ENCODE measurements around the gene ZNF442.
"Not testable (repeated sequence)": the region's sequence is repeated elsewhere in the genome, so short reads cannot be mapped to it uniquely, and the experiment has no call there.

Gene ZNF442

GRCh38 chr19:12365236-12366162, at the start of gene ZNF442:
Gene ZNF442, minus strand, starts transcription at chr19:12365683. Its CDS starts 2,052 bp downstream, at chr19:12363631.
- Histone ChIP-seq H3K27ac (ENCODE audit: low read depth, low read length) (peak within 1 kb of the TSS; percentile 82), H3K9me3 (ENCODE audit: low read length) (no peaks in the 10 kb centered on the region), H3K27me3 (ENCODE audit: control insufficient read depth in 1 of 2, insufficient read depth in 2 of 2, low read length in 2 of 2) (no peaks in the 10 kb centered on the region), H3K36me3 (ENCODE audit: insufficient read depth, low read length) (no peaks in the 10 kb centered on the region), H3K4me1 (ENCODE audit: insufficient read depth, low read length) (peaks cover 10% of the 10 kb centered on the region), H3K9ac (ENCODE audit: low read length) (peak within 1 kb of the TSS; percentile 60), H3K4me3 (ENCODE audit: low read depth in 1 of 2, low read length in 2 of 2) (peak within 1 kb of the TSS; percentile 82 to 88)

DNA sequence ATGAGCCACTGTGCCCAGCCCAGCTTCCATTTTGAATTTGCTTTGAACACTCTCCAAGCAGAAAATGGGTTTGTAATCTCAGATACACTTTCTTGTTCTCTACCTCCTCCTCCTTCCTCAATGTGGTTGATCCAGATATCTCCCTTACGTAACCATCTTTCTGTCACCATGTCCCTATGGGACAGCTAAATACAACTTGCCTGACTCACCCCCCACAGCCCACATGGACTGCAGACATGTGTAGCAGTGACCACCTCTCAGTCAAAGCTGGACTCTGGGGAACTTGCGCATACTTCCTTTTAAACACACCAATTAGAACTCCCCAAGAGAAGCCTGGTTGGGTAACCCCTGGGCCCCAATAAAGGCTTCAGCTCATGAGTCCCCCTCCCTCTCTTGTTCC, 46.4 kb upstream of the ZNF442 start:
- Histone ChIP-seq H3K36me3 (ENCODE audit: insufficient read depth, low read length) (no peaks in the 10 kb centered on the region), H3K9ac (ENCODE audit: low read length) (no peak overlapping the region), H3K4me1 (ENCODE audit: insufficient read depth, low read length) (no peaks in the 10 kb centered on the region), H3K4me3 (ENCODE audit: low read depth in 1 of 2, low read length in 2 of 2) (no peak overlapping the region), H3K27me3 (ENCODE audit: control insufficient read depth in 1 of 2, insufficient read depth in 2 of 2, low read length in 2 of 2) (no peaks in the 10 kb centered on the region), H3K27ac (ENCODE audit: low read depth, low read length) (no peak overlapping the region), H3K9me3 (ENCODE audit: low read length) (no peaks in the 10 kb centered on the region)

DNA sequence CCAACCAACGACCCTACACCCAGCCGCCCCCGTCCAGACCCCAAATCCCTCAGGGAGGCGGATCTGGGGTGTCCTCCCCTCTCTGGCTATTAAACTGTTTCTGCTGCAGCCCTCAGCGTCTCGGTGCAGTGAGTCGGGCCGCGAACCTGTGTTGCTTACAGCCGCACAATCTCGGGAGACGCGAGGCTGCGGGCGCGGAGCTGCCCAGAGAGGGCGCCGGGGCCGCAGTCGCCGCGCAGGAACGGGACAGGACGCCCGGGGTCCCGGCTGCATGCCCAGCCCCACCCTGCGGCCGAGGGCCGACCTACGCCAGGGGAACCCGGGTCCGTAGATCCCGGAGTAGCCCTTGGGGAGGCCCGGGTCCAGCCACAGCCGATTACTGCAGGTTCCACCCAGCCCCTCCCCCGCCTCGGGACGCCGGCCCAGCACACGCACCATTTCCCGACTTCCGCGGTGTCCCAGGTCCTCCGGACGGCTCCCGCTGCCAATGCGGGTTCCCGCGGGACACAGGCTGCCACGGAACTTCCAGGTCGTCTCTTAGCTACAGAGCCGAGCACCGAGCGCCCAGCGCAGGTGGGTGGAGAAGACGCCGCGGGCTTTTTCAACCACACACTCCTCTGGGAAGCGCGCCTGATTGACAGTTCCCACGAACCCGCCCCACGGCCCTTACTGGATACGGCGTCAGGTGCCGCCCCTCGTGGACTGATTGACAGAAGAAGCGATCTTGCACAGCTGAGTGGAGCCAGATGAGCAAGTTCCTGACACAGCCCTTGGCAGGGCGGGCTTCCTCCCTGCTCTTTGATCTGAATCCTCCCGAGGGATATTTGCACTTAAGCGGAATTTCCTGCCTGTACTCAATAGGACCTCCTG, 35.4 kb upstream of the ZNF442 start, which contains the start of gene ZNF799:
TSS of gene ZNF799 (minus strand) at position 639 of the 870 bp plus-strand sequence. CDS start at position 438, 201 bp downstream.
- Histone ChIP-seq H3K27ac (ENCODE audit: low read depth, low read length) (peak within 1 kb of the TSS; percentile 82), H3K9me3 (ENCODE audit: low read length) (no peaks in the 10 kb centered on the region), H3K9ac (ENCODE audit: low read length) (peak within 1 kb of the TSS; percentile 39), H3K27me3 (ENCODE audit: control insufficient read depth in 1 of 2, insufficient read depth in 2 of 2, low read length in 2 of 2) (no peaks in the 10 kb centered on the region), H3K4me3 (ENCODE audit: low read depth in 1 of 2, low read length in 2 of 2) (peak within 1 kb of the TSS; percentile 76 to 79), H3K4me1 (ENCODE audit: insufficient read depth, low read length) (no peaks in the 10 kb centered on the region), H3K36me3 (ENCODE audit: insufficient read depth, low read length) (no peaks in the 10 kb centered on the region)

DNA sequence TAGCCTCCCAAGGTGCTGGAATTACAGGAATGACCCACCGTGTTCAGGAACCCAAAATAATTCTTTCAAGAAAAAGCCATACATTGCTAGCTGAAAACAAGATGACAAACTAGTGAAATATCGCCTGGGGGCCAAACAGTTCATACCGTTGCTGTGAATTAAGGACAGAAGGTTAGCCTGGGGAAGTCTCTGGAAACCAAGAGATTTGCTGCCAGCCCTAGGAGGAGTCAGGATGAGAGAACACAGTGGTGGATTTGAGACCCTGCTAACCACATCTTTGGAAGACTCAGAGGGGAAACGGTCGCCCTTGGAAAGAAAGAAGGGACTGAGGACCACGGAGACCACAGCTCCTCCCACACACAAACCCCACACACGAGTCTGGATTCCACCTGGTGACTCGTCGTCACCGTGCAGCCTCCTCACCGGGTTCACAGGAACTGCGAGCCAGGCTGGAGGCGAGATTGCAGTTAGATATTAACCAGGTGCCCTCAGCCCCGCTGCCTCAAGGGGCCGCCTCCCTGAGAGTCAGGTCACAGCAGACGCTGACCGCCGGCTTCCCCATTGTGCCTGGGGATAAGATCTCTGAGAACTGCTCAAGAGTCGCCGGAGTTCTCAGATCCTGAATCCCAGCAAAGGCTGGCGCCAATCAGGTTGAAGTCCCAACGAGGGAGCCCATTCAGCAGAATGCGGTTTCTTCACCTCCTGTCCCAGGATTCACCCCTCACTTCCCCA, 34.6 kb upstream of the ZNF442 start:
- not testable (repeated sequence) for H3K9me3 ChIP-seq (ENCODE audit: low read length); H3K36me3 ChIP-seq (ENCODE audit: insufficient read depth, low read length); H3K4me1 ChIP-seq (ENCODE audit: insufficient read depth, low read length); H3K27me3 ChIP-seq (ENCODE audit: control insufficient read depth in 1 of 2, insufficient read depth in 2 of 2, low read length in 2 of 2)
- Histone ChIP-seq H3K27ac (ENCODE audit: low read depth, low read length) (peak overlapping the region; percentile 82), H3K4me3 (ENCODE audit: low read depth in 1 of 2, low read length in 2 of 2) (peak overlapping the region; percentile 76 to 79), H3K9ac (ENCODE audit: low read length) (peak overlapping the region; percentile 39)

GRCh38 chr19:12391148-12391547, 25.7 kb upstream of the ZNF442 start:
- not testable (repeated sequence) for H3K9me3 ChIP-seq (ENCODE audit: low read length); H3K27me3 ChIP-seq (ENCODE audit: control insufficient read depth in 1 of 2, insufficient read depth in 2 of 2, low read length in 2 of 2); H3K9ac ChIP-seq (ENCODE audit: low read length); H3K27ac ChIP-seq (ENCODE audit: low read depth, low read length); H3K4me1 ChIP-seq (ENCODE audit: insufficient read depth, low read length); H3K4me3 ChIP-seq (ENCODE audit: low read depth in 1 of 2, low read length in 2 of 2)
- peaks cover 20% of the 10 kb centered on the region for H3K36me3 ChIP-seq (ENCODE audit: insufficient read depth, low read length)

DNA sequence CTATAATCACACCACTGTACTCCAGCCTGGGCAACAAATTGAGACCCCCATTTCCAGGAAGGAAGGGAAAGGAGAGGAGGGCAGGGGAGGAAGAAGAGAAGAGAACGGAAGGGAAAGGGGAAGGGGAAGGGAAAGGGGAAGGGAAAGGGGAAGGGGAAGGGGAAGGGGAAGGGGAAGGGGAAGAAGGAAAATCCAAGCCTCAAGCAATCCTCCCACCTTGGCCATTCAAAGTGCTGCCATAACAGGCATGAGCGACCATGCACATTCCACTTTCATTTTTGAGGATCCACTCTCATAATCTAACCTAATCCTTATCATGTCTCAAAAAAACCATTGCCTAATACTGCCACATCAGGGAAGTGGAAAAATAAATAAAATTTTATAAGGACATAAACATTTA, 20.9 kb upstream of the ZNF442 start:
- H3K27me3 ChIP-seq (ENCODE audit: control insufficient read depth in 1 of 2, insufficient read depth in 2 of 2, low read length in 2 of 2); H3K9me3 ChIP-seq (ENCODE audit: low read length); H3K27ac ChIP-seq (ENCODE audit: low read depth, low read length); H3K9ac ChIP-seq (ENCODE audit: low read length); H3K4me3 ChIP-seq (ENCODE audit: low read depth in 1 of 2, low read length in 2 of 2); H3K4me1 ChIP-seq (ENCODE audit: insufficient read depth, low read length): not testable (repeated sequence)
- H3K36me3 ChIP-seq (ENCODE audit: insufficient read depth, low read length): peaks cover 18% of the 10 kb centered on the region

DNA sequence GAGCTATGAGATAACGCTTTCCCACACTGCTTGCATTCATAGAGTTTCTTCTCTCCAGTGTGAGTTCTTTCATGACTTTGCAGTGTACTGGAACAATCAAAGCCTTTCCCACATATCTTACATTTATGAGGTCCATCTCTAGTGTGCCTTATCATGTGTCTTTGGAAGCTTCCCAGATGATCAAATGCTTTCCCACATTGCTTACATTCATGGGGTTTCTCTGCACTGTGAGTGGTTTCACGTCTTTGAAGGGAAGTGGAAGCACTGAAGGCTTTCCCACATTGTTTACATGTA, 14.9 kb upstream of the ZNF442 start:
- Histone ChIP-seq H3K9me3 (ENCODE audit: low read length) (no peaks in the 10 kb centered on the region), H3K27me3 (ENCODE audit: control insufficient read depth in 1 of 2, insufficient read depth in 2 of 2, low read length in 2 of 2) (no peaks in the 10 kb centered on the region), H3K27ac (ENCODE audit: low read depth, low read length) (no peak overlapping the region), H3K36me3 (ENCODE audit: insufficient read depth, low read length) (peaks cover 8% of the 10 kb centered on the region), H3K4me1 (ENCODE audit: insufficient read depth, low read length) (no peaks in the 10 kb centered on the region), H3K4me3 (ENCODE audit: low read depth in 1 of 2, low read length in 2 of 2) (no peak overlapping the region), H3K9ac (ENCODE audit: low read length) (no peak overlapping the region)

- no peak overlapping the region for H3K9ac ChIP-seq (ENCODE audit: low read length)
- H3K4me1 ChIP-seq (ENCODE audit: insufficient read depth, low read length): no peaks in the 10 kb centered on the region
- no peak overlapping the region for H3K27ac ChIP-seq (ENCODE audit: low read depth, low read length)
- no peaks in the 10 kb centered on the region for H3K9me3 ChIP-seq (ENCODE audit: low read length)
- H3K36me3 ChIP-seq (ENCODE audit: insufficient read depth, low read length): peaks cover 8% of the 10 kb centered on the region
- no peak overlapping the region for H3K4me3 ChIP-seq (ENCODE audit: low read depth in 1 of 2, low read length in 2 of 2)
- no peaks in the 10 kb centered on the region for H3K27me3 ChIP-seq (ENCODE audit: control insufficient read depth in 1 of 2, insufficient read depth in 2 of 2, low read length in 2 of 2)
These were observed 14.4 kb upstream of the ZNF442 start for GRCh38 chr19:12379732-12380443.

DNA sequence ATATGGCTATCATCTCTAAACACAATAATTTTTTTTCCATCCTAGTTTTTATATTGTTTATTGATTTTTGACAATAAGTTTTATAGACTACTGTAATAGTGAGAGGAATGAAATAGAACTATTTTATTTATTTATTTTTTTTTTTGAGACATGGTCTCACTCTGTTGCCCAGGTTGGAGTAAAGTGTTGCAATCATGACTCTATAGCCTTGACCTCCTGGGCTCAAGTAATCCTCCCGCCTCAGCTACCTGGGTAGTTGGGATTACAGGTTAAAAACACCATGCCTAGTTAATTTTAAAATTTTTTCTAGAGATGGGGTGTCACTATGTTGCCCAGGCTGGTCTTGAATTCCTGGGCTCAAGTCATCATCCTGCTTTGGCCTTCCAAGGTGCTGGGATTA, 8.5 kb upstream of the ZNF442 start:
- Histone ChIP-seq H3K9me3 (ENCODE audit: low read length) (no peaks in the 10 kb centered on the region), H3K27ac (ENCODE audit: low read depth, low read length) (no peak overlapping the region), H3K27me3 (ENCODE audit: control insufficient read depth in 1 of 2, insufficient read depth in 2 of 2, low read length in 2 of 2) (no peaks in the 10 kb centered on the region), H3K4me1 (ENCODE audit: insufficient read depth, low read length) (no peaks in the 10 kb centered on the region), H3K4me3 (ENCODE audit: low read depth in 1 of 2, low read length in 2 of 2) (no peak overlapping the region), H3K36me3 (ENCODE audit: insufficient read depth, low read length) (no peaks in the 10 kb centered on the region), H3K9ac (ENCODE audit: low read length) (no peak overlapping the region)

DNA sequence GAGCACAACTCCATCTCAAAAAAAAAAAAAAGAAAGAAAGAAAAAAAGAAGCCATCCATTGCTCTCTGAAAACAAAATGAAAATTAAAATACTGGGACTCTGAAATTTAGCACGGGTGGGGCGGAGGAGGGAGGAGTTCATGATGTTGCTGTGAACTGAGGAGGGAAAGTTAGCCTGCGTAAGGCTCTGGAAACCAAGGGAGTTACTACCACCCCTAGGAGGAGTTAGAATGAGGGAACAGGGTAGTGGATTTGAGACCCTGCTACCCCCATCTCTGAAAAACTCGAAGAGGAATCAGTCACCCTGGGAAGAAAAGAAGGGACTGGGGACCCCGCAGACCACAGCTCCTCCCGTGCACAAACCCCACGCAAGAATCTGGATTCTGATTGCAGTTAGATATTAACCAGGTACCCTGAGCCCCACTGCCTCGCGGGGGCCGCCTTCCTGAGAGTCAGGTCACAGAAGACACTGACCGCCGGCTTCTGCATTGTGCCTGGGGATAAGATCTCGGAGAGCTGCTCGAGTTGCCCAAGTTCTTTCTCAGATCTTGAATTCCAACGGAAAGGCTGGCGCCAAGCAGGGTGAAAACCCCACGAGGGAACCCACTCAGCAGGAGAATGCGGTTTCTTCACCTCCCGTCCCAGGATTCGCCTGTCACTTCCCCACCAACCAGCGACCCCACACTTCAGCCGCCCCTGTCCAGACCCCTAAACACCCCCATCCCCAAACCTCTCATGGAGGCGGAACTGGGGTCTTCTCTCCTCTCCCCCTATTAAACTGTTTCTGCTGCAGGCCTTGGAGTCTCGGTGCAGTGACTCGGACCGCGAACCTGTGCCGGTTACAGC, 870 bp downstream of the ZNF442 start:
- H3K9me3 ChIP-seq (ENCODE audit: low read length): no peaks in the 10 kb centered on the region
- H3K4me1 ChIP-seq (ENCODE audit: insufficient read depth, low read length): peaks cover 10% of the 10 kb centered on the region
- H3K9ac ChIP-seq (ENCODE audit: low read length): peak overlapping the region; percentile 60
- H3K4me3 ChIP-seq (ENCODE audit: low read depth in 1 of 2, low read length in 2 of 2): peak overlapping the region; percentile 82 to 88
- peak overlapping the region; percentile 82 for H3K27ac ChIP-seq (ENCODE audit: low read depth, low read length)
- H3K36me3 ChIP-seq (ENCODE audit: insufficient read depth, low read length): no peaks in the 10 kb centered on the region
- H3K27me3 ChIP-seq (ENCODE audit: control insufficient read depth in 1 of 2, insufficient read depth in 2 of 2, low read length in 2 of 2): no peaks in the 10 kb centered on the region

All from muscle layer of colon (tissue), 2 donors.